SK-N-SH treated with all-trans-retinoic acid at 6 μM for 48 hours (cell line): ENCODE results near the gene PRDM11.

ENCODE experiments used
- CSDC2 ChIP-seq: fragments of 250-450 bp; sonication (Bioruptor Pico); IDR thresholded peaks from 2 replicates; pipeline ENCODE4 v1.5.0; 2020; ENCODE audit warnings: mild to moderate bottlenecking, moderate library complexity
- GLIS3 ChIP-seq: fragments of 250-450 bp; sonication (Bioruptor Pico); IDR thresholded peaks from 2 replicates; pipeline ENCODE4 v1.5.0; 2020; ENCODE audit warnings: mild to moderate bottlenecking, moderate library complexity
- TCF4 ChIP-seq: fragments of 250-450 bp; sonication (Bioruptor Pico); IDR thresholded peaks from 2 replicates; pipeline ENCODE4 v1.8.0; 2021; ENCODE audit warnings: mild to moderate bottlenecking, moderate library complexity, borderline replicate concordance
- TOX ChIP-seq: fragments of 250-450 bp; sonication (Bioruptor Pico); IDR thresholded peaks from 2 replicates; pipeline ENCODE4 v1.8.0; 2021; ENCODE audit warnings: mild to moderate bottlenecking, moderate library complexity, borderline replicate concordance
- ZFP30 ChIP-seq: fragments of 450-650 bp; formaldehyde crosslinking; IDR thresholded peaks from 2 replicates; pipeline ENCODE4 v1.5.0; 2022; ENCODE audit warnings: mild to moderate bottlenecking, moderate library complexity
- ZNF8 ChIP-seq: fragments of 450-650 bp; formaldehyde crosslinking; IDR thresholded peaks from 2 replicates; pipeline ENCODE4 v1.5.0; 2020; ENCODE audit warnings: mild to moderate bottlenecking, moderate library complexity

DNA sequence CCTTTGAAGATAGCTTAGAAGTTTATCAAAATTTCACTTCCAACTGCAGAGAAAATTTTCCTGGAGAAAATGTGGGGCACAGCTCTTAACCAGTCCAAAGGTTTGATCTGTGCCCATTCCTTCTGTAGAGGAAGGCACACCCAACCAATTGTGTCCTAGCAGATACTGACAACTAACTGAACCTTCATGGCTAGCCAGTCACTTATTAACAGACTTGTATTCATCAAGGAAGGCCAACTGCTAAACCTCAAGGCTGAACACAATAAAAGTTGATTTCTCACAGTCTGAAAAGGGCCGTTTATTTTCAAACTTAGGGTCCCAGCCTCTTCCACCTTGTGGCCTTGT lies 120.2 kb downstream of the PRDM11 start:
- no peak for TF ChIP-seq ZFP30 (CRISPR knock-in tag)
- no peak for TF ChIP-seq TCF4 (CRISPR knock-in tag)
- no peak for TF ChIP-seq ZNF8 (CRISPR knock-in tag)
- TF ChIP-seq CSDC2 (CRISPR knock-in tag), result no peak
- TF ChIP-seq GLIS3, result no peak
- TF ChIP-seq TOX (CRISPR knock-in tag), result no peak
